ACC112 (cell line): ENCODE data around the gene LRP1B.

Source experiments
- H2AFZ ChIP-seq: fragments of 200-600 bp; sonication (generic); one replicate; pipeline ENCODE4 v1.6.0; 2017; ENCODE audit warnings: antibody characterized with exemption, low read length; ENCODE audit not compliant: unreplicated experiment
- H3K27ac ChIP-seq: fragments of 200-600 bp; sonication (generic); 2 replicates; pipeline ENCODE4 v1.5.1; 2014; ENCODE audit warnings: low read depth, mild to moderate bottlenecking, antibody characterized with exemption, low read length, moderate library complexity
- H3K27me3 ChIP-seq: fragments of 200-600 bp; sonication (generic); 2 replicates; pipeline ENCODE4 v1.6.1; 2014; ENCODE audit warnings: mild to moderate bottlenecking, antibody characterized with exemption, low read length, moderate library complexity, mixed read lengths; ENCODE audit not compliant: insufficient read depth
- H3K36me3 ChIP-seq: fragments of 200-600 bp; sonication (generic); 2 replicates; pipeline ENCODE4 v1.6.1; 2016; ENCODE audit warnings: mild to moderate bottlenecking, antibody characterized with exemption, low read length, moderate library complexity, mixed read lengths; ENCODE audit not compliant: insufficient read depth
- H3K4me1 ChIP-seq: fragments of 200-600 bp; sonication (generic); one replicate; pipeline ENCODE4 v1.6.1; 2016; ENCODE audit warnings: low read length, mixed read lengths; ENCODE audit not compliant: insufficient read depth, unreplicated experiment, control insufficient read depth
- H3K4me3 ChIP-seq: fragments of 200-600 bp; sonication (generic); 2 replicates; pipeline ENCODE4 v1.5.1; 2014; ENCODE audit warnings: mild to moderate bottlenecking, low read depth, low read length
- H3K79me2 ChIP-seq: fragments of 200-600 bp; sonication (generic); one replicate; pipeline ENCODE4 v1.6.0; 2016; ENCODE audit warnings: low read length; ENCODE audit not compliant: control insufficient read depth, unreplicated experiment, insufficient read depth

The LRP1B gene

GRCh38 chr2:140257692-140258300 lies 1873.0 kb downstream of the LRP1B start:
- H3K4me1 ChIP-seq: no peaks in the 10 kb centered on the region
- H2AFZ ChIP-seq: no peak overlapping the region
- H3K27ac ChIP-seq: no peak overlapping the region
- H3K79me2 ChIP-seq: no peaks in the 10 kb centered on the region
- no peak overlapping the region for H3K4me3 ChIP-seq
- no peaks in the 10 kb centered on the region for H3K27me3 ChIP-seq
- H3K36me3 ChIP-seq: no peaks in the 10 kb centered on the region

DNA sequence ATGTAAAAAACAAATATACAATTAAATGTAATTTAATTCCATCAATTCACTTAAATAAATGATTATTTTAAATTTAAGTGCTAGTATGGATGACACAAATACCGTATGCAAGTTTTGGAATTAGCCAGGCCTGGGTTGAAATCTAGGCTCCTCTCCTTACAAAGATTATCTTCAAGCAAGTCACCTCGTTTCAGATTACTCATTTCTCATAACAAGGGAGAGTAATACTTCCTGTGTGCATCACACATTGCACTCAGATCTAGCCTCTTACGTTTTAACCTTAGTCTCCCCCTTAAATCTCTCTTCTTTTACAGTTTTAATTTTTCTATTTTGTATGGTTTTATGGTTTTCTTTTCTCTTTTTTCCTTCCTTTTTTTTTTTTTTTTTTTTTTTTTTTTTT lies 1874.7 kb downstream of the LRP1B start:
- no peaks in the 10 kb centered on the region for H3K4me1 ChIP-seq
- H3K27me3 ChIP-seq: no peaks in the 10 kb centered on the region
- H3K79me2 ChIP-seq: no peaks in the 10 kb centered on the region
- no peaks in the 10 kb centered on the region for H3K36me3 ChIP-seq
- H2AFZ ChIP-seq: no peak overlapping the region
- no peak overlapping the region for H3K4me3 ChIP-seq
- H3K27ac ChIP-seq: no peak overlapping the region

DNA sequence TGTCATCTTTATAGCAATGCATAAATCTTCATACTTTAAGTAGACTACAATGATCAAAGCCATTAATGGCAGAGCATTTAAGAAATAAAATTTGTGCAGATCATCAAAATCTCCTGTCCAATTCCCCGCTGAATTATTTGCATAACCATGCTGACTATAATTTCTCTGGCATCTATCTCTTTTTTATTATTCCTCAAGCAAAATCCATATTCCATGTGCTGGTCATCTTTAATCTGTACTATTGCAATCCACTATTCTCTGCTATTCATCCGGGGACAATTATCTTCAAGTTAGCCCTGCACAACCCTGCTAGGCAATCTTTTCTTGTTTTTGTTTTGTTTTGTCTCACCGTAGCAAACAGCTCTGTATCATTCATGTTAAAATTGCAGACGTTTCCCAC lies 1881.0 kb downstream of the LRP1B start:
- Histone ChIP-seq H3K27ac (no peak overlapping the region), H3K79me2 (no peaks in the 10 kb centered on the region), H3K4me3 (no peak overlapping the region), H3K36me3 (no peaks in the 10 kb centered on the region), H2AFZ (no peak overlapping the region), H3K27me3 (no peaks in the 10 kb centered on the region), H3K4me1 (peaks cover 11% of the 10 kb centered on the region)

GRCh38 chr2:140248623-140249022 lies 1882.2 kb downstream of the LRP1B start:
- Histone ChIP-seq H3K27ac (no peak overlapping the region), H3K27me3 (no peaks in the 10 kb centered on the region), H3K79me2 (no peaks in the 10 kb centered on the region), H2AFZ (no peak overlapping the region), H3K36me3 (no peaks in the 10 kb centered on the region), H3K4me1 (peaks cover 11% of the 10 kb centered on the region), H3K4me3 (no peak overlapping the region)

- Histone ChIP-seq H3K4me1 (peaks cover 11% of the 10 kb centered on the region), H3K79me2 (no peaks in the 10 kb centered on the region), H3K4me3 (peak overlapping the region; percentile 58), H3K36me3 (no peaks in the 10 kb centered on the region), H2AFZ (peak overlapping the region; percentile 80), H3K27me3 (no peaks in the 10 kb centered on the region), H3K27ac (peak overlapping the region; percentile 11; the same call in 1 of the 2 replicates)
Observed at GRCh38 chr2:140247451-140248195, 1883.2 kb downstream of the LRP1B start.

DNA sequence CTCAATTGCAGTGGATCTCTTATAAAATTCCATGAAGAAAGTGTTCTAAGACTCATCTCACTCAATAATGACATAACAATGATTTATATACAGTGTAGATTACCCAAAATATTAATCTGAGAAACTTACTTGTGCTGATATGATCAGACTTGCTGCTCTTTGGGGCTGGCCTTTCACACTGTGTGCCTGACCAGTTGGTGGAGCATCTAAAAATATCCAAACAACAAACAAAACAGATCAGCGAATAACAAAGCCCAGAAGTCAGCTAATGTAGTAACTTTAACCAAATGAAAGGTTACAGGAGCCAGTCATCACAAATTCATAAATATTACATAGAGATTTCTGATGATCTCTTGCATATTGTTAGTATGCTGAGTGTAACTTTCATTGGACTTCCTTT lies 1883.9 kb downstream of the LRP1B start:
- H3K27me3 ChIP-seq: no peaks in the 10 kb centered on the region
- no peaks in the 10 kb centered on the region for H3K79me2 ChIP-seq
- H2AFZ ChIP-seq: peak overlapping the region; percentile 80
- H3K4me1 ChIP-seq: peaks cover 11% of the 10 kb centered on the region
- H3K36me3 ChIP-seq: no peaks in the 10 kb centered on the region
- H3K4me3 ChIP-seq: no peak overlapping the region
- H3K27ac ChIP-seq: no peak overlapping the region

DNA sequence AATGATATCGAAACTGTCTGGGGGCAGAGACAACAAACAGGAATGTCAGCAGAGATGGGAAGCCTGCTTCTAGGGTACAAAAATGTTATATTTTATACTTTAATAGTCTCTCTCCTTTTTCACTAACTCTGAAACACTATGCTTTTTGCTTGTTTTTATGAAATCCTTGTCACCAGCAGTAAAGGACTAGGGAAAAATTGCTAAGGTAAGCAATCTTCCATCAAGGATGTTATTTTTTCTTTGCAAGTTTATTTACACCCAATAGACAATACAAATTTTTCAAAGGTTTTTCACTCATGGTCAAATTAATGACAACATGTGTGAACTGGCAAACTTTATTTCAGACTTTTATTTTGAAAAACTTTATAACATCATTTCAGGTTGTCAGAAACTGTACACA lies 1884.8 kb downstream of the LRP1B start:
- H3K79me2 ChIP-seq: no peaks in the 10 kb centered on the region
- H3K27ac ChIP-seq: no peak overlapping the region
- peaks cover 11% of the 10 kb centered on the region for H3K4me1 ChIP-seq
- no peak overlapping the region for H3K4me3 ChIP-seq
- no peaks in the 10 kb centered on the region for H3K27me3 ChIP-seq
- H3K36me3 ChIP-seq: no peaks in the 10 kb centered on the region
- H2AFZ ChIP-seq: no peak overlapping the region

DNA sequence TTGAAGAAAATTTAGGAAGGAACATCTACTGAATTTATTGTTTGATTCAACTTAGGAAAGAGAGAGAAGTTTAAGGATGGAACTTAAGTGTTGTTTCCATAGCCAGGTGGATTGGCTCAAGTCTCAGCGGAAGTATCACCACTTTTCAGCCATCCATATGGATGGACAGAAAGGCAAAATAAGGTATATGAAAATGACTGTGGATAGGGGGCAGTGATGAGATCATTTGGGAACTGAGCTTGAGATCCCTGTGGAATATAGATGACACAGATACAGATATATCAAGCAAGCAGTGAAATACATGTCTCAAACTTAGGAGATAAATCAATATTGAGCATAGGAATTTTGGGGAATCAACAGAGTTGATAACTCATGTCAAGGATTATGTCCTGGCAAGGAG lies 1887.9 kb downstream of the LRP1B start:
- H3K4me1 ChIP-seq: peaks cover 9% of the 10 kb centered on the region
- H3K36me3 ChIP-seq: no peaks in the 10 kb centered on the region
- no peak overlapping the region for H3K27ac ChIP-seq
- no peak overlapping the region for H3K4me3 ChIP-seq
- H3K79me2 ChIP-seq: no peaks in the 10 kb centered on the region
- H3K27me3 ChIP-seq: no peaks in the 10 kb centered on the region
- H2AFZ ChIP-seq: no peak overlapping the region

DNA sequence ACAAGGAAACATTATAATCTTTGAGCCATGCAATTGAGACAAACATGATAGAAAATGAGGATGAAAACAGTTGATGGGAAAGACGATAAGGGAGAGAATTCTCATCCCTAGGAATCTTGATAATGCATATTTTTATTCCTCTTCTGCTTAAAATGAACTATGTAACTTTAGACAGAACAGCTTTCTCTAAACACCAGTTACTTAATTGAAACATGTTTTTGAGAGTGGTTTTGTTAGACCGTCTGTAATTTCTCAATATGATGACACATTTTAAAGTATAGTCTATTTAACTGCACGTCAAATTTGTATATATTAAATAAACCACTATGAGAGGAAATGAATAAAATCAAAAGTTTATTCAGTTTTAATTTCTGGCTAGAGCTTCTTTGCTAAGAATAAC lies 1896.7 kb downstream of the LRP1B start:
- no peak overlapping the region for H2AFZ ChIP-seq
- H3K79me2 ChIP-seq: no peaks in the 10 kb centered on the region
- no peaks in the 10 kb centered on the region for H3K4me1 ChIP-seq
- no peaks in the 10 kb centered on the region for H3K36me3 ChIP-seq
- H3K27me3 ChIP-seq: no peaks in the 10 kb centered on the region
- H3K27ac ChIP-seq: no peak overlapping the region
- H3K4me3 ChIP-seq: no peak overlapping the region

DNA sequence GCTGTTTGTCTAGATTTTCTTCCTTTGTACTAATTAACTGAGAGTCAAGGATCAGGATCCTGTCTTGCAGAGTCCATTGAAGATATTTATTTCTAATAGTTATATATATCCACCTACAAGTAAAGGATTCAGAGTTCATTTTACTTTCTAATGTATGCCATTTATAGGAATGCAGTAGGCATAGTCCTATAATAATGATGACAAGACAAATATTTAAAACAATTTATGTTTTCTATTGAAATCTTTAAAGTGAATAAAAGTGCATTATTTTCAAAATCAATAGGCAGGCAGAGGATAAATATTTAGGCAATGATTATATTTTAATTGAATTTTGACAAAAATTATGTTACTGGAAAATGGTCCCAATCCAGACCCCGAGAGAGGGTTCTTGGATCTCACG lies 1919.9 kb downstream of the LRP1B start:
- no peaks in the 10 kb centered on the region for H3K79me2 ChIP-seq
- H3K27me3 ChIP-seq: no peaks in the 10 kb centered on the region
- no peaks in the 10 kb centered on the region for H3K4me1 ChIP-seq
- H2AFZ ChIP-seq: no peak overlapping the region
- H3K27ac ChIP-seq: no peak overlapping the region
- no peak overlapping the region for H3K4me3 ChIP-seq
- H3K36me3 ChIP-seq: no peaks in the 10 kb centered on the region

GRCh38 chr2:140205093-140205492 lies 1925.7 kb downstream of the LRP1B start:
- no peak overlapping the region for H3K27ac ChIP-seq
- no peaks in the 10 kb centered on the region for H3K36me3 ChIP-seq
- H3K4me1 ChIP-seq: no peaks in the 10 kb centered on the region
- no peak overlapping the region for H2AFZ ChIP-seq
- no peak overlapping the region for H3K4me3 ChIP-seq
- H3K27me3 ChIP-seq: no peaks in the 10 kb centered on the region
- H3K79me2 ChIP-seq: no peaks in the 10 kb centered on the region
